Activated CD4-positive, alpha-beta T cell treated with anti-CD3 and anti-CD28 coated beads, Interleukin-2, amount 50 U/mL, for 24 hours (primary cell): ENCODE measurements around the gene PLA2G12B.

Experiments
- DNase-seq, 2 donors: peaks; one replicate each; pipeline ENCODE4 v3.0.0-alpha.2; 2020; ENCODE audit warnings: low read depth in 1 of 2, low spot score in 1 of 2

Gene PLA2G12B

GRCh38 chr10:72895236-72895850, 59.3 kb downstream of the PLA2G12B start:
- DNase-seq, result no peak

GRCh38 chr10:72893136-72893798, 61.3 kb downstream of the PLA2G12B start, which contains the start of gene OIT3:
OIT3 (plus strand) TSS chr10:72893739; CDS start chr10:72893799, 60 bp downstream.
- no peak for DNase-seq

- DNase-seq, result no peak
These were observed 64.5 kb downstream of the PLA2G12B start for GRCh38 chr10:72890086-72890485.

- no peak for DNase-seq
These were observed 65.2 kb downstream of the PLA2G12B start for GRCh38 chr10:72889391-72889831.

GRCh38 chr10:72888151-72888638, 66.4 kb downstream of the PLA2G12B start:
- DNase-seq, result no peak

- DNase-seq, result no peak
These were observed 67.6 kb downstream of the PLA2G12B start for GRCh38 chr10:72887043-72887442.

GRCh38 chr10:72886621-72887020, 68.0 kb downstream of the PLA2G12B start:
- no peak for DNase-seq

- no peak for DNase-seq
These were observed 68.7 kb downstream of the PLA2G12B start for GRCh38 chr10:72885953-72886352.
